ENCODE data around the gene SAMD10. TPM values are rescaled to one million over a fixed set of nuclear protein-coding genes. Genes with fewer than 3 reads are reported as not detected.

Gene SAMD10
- 5.2 and 5.7 TPM in 2 replicates for total RNA-seq (2021)
- long read RNA-seq, partial matches to known transcripts = 1 of 6 reads
- long read RNA-seq, other reads (novel, unspliced or antisense) = 0 of 6 reads

GRCh38 chr20:63979557-63980316 is at the start of gene SAMD10:
Gene SAMD10 (minus strand): TSS chr20:63979642. CDS start chr20:63979467, 175 bp downstream.
- Histone ChIP-seq H4K20me1 (ENCODE audit: control insufficient read depth, insufficient read depth, insufficient read length) (no peaks in the 10 kb centered on the region), H3K27me3 (ENCODE audit: insufficient read depth, low read length) (no peaks in the 10 kb centered on the region), H4K91ac (ENCODE audit: insufficient read length, low read depth, low read length) (no peak within 1 kb of the TSS), H2BK20ac (ENCODE audit: low read depth, low read length, poor library complexity, severe bottlenecking) (no peak within 1 kb of the TSS), H3T11ph (ENCODE audit: low read length) (no peak within 1 kb of the TSS), H2BK5ac (ENCODE audit: insufficient read length, low read length) (no peak within 1 kb of the TSS), H3K4ac (ENCODE audit: low read depth, low read length) (no peak within 1 kb of the TSS), H3K4me1 (ENCODE audit: insufficient read depth, low read length) (peaks cover 3% of the 10 kb centered on the region; the same call in 1 of the 2 replicates), H3K9ac (ENCODE audit: extremely low read depth, insufficient read length, low read length) (peak within 1 kb of the TSS; percentile 41), H2BK12ac (ENCODE audit: insufficient read length, low read depth, low read length) (no peak within 1 kb of the TSS), H3K23ac (ENCODE audit: insufficient read length, low read depth, low read length) (no peak within 1 kb of the TSS), H3K14ac (ENCODE audit: insufficient read depth, low read length) (no peak within 1 kb of the TSS; the same call in 1 of the 2 replicates), H2BK15ac (ENCODE audit: low read depth, low read length) (no peak within 1 kb of the TSS), H2AFZ (ENCODE audit: low read length) (no peak within 1 kb of the TSS), H3K18ac (ENCODE audit: insufficient read length, low read depth, low read length) (no peak within 1 kb of the TSS), H3K56ac (ENCODE audit: insufficient read length, low read depth, low read length) (no peak within 1 kb of the TSS), H4K5ac (ENCODE audit: insufficient read length, low read depth, low read length) (no peak within 1 kb of the TSS), H3K4me2 (ENCODE audit: insufficient read depth, insufficient read length, low read length) (peak within 1 kb of the TSS; percentile 67), H3K27ac (ENCODE audit: insufficient read length, low read depth, low read length) (no peak within 1 kb of the TSS), H3K79me2 (ENCODE audit: insufficient read depth, low read length) (peaks cover 4% of the 10 kb centered on the region; the same call in 1 of the 2 replicates), H3K9me3 (ENCODE audit: control insufficient read depth, low read depth, low read length) (no peaks in the 10 kb centered on the region), H2AK5ac (ENCODE audit: insufficient read length, low read length) (no peak within 1 kb of the TSS), H3K79me1 (ENCODE audit: insufficient read depth, low read depth, low read length, poor library complexity, severe bottlenecking) (peaks cover 6% of the 10 kb centered on the region), H2BK120ac (ENCODE audit: low read depth, low read length, poor library complexity, severe bottlenecking) (no peak within 1 kb of the TSS), H4K8ac (replicated peaks; ENCODE audit: insufficient read length, low read depth, low read length) (no peak within 1 kb of the TSS), H3K23me2 (ENCODE audit: insufficient read length, low read depth, low read length, poor library complexity, severe bottlenecking) (peaks cover 13% of the 10 kb centered on the region)
- Mint-ChIP-seq H3K27ac (peak within 1 kb of the TSS; percentile 7 to 83 (median 80); a peak in 4 of 7 replicates), H3K27me3 (ENCODE audit: low read depth) (peaks cover 1% of the 10 kb centered on the region; the same call in 1 of the 2 replicates), H3K4me3 (peak within 1 kb of the TSS; percentile 93 to 95), H3K9me3 (no peaks in the 10 kb centered on the region), H3K4me1 (peaks cover 27% of the 10 kb centered on the region in 2 experiments), H3K36me3 (ENCODE audit: insufficient read depth in 1 of 3, low read depth in 3 of 3) (peaks cover 15 to 26% (median 25%) of the 10 kb centered on the region in 3 experiments)
- WGBS (ENCODE audit: extremely low coverage, insufficient read length, low lambda C conversion rate) = no CpG with 5 or more reads among the region's 52 CpGs
- peak; percentile 39; the same call in 1 of the 3 replicates for TF ChIP-seq CTCF (conservative IDR thresholded peaks at IDR 0.05)
- peak; percentile 60 for DNase-seq

All from H9 (cell line).